ENCODE results near the gene TGIF2. TPM values are rescaled to one million over a fixed set of nuclear protein-coding genes. Genes with fewer than 3 reads are reported as not detected.
"Not testable (repeated sequence)": the region's sequence is repeated elsewhere in the genome, so short reads cannot be mapped to it uniquely, and the experiment has no call there.

TGIF2 gene
- total RNA-seq, 1 donor from 2014 or later: 16.8 TPM

DNA sequence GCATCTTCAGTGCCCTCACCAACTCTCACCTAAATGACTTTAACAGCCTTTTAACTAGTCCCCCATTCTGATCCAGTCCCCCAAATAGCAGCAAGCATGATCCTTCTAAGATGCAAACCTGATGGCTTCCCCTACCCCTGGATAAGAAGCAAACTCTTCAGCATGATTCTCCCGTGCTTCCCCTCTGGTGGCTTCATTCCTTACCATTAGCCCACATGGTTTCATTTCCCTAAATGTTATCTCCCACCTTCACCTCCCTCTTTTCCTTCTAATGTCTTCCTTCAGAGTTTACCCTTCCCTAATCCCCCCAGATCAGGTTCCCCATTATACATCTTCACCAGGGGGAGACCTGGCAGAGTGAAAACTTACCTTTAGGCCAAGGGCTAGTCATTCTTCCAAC, 28.1 kb downstream of the TGIF2 start:
- H3K4me1 ChIP-seq: peaks cover 9% of the 10 kb centered on the region
- H3K9me3 ChIP-seq: no peaks in the 10 kb centered on the region
- TF ChIP-seq, protein P1, sequence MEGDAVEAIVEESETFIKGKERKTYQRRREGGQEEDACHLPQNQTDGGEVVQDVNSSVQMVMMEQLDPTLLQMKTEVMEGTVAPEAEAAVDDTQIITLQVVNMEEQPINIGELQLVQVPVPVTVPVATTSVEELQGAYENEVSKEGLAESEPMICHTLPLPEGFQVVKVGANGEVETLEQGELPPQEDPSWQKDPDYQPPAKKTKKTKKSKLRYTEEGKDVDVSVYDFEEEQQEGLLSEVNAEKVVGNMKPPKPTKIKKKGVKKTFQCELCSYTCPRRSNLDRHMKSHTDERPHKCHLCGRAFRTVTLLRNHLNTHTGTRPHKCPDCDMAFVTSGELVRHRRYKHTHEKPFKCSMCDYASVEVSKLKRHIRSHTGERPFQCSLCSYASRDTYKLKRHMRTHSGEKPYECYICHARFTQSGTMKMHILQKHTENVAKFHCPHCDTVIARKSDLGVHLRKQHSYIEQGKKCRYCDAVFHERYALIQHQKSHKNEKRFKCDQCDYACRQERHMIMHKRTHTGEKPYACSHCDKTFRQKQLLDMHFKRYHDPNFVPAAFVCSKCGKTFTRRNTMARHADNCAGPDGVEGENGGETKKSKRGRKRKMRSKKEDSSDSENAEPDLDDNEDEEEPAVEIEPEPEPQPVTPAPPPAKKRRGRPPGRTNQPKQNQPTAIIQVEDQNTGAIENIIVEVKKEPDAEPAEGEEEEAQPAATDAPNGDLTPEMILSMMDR (IDR thresholded peaks at IDR 0.05): no peak
- H3K36me3 ChIP-seq: no peaks in the 10 kb centered on the region
- no peaks in the 10 kb centered on the region for H3K27me3 ChIP-seq
- intact Hi-C loops (cut with DNase I): no loop called here
- ATAC-seq (no peak), DNase-seq (no peak)
- no peak overlapping the region for H3K4me3 ChIP-seq
- no peak overlapping the region for H3K27ac ChIP-seq

DNA sequence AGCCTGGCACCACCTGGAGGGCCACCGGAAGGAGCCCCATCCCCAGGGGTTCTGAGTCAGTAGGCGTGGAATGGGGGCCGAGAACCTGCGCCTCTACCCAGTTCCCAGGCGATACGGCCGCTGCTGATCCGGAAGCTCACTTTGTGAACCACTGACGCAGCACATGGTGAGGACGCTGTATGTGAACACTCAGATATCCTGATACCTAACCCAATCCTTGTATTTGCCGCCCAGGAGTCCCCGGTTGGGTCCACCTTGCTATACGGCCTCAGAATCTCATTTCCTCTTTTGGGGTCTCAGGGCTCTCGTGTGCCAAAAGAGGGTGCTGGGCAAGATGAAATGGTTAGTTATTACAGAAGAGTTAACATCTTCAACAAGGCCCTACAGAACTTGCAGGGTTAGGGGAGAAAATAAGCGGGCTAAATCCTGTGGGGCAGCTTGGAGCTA, 31.6 kb downstream of the TGIF2 start:
- ATAC-seq: peak; percentile 1
- peak; percentile 70 for DNase-seq
- H3K9me3 ChIP-seq: no peaks in the 10 kb centered on the region
- H3K27me3 ChIP-seq: no peaks in the 10 kb centered on the region
- H3K27ac ChIP-seq: peak overlapping the region; percentile 86
- intact Hi-C loops (cut with DNase I): no loop called here
- H3K4me1 ChIP-seq: peaks cover 23% of the 10 kb centered on the region
- peaks cover 22% of the 10 kb centered on the region for H3K36me3 ChIP-seq
- TF ChIP-seq, protein P1 (IDR thresholded peaks at IDR 0.05): no peak
- peak overlapping the region; percentile 91 for H3K4me3 ChIP-seq

DNA sequence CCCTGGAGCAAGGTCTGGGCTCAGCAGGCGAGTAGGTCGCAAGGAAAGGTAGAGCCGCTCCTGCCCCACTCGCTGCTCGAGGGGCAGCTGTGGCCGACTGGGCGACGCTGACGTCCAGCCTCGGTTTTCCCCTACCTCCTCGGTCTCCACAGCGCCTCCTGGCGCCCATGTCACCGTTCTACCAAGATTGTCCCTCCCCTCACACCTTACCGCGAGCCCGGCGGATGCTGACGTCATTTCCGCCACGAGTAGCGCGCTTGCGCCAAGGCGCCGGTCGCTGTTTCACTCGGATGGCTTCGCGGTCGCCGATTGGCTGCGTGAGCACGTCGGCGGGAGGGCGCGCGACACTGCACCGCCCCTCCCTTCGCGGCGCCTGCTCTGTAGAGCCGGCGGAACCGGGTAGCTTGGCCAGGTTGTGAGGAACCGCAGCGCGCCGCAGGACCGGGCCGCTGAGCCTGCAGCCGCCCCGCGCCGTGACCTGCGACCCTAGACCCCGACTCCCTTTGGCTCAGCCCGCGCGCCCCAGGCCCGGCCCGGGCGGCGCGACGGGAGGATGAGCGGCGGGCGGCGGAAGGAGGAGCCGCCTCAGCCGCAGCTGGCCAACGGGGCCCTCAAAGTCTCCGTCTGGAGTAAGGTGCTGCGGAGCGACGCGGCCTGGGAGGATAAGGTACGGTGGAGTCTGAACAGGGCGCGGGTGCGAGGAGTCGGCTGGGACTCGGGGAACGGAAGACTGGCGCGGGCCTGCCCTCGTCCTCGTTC, 32.2 kb downstream of the TGIF2 start, which contains the start of gene RAB5IF:
RAB5IF (plus strand) TSS at position 381 of the 759 bp plus-strand sequence; CDS start at position 554, 173 bp downstream.
- Histone ChIP-seq H3K4me3 (peak within 1 kb of the TSS; percentile 91), H3K27ac (peak within 1 kb of the TSS; percentile 89), H3K27me3 (no peaks in the 10 kb centered on the region), H3K4me1 (peaks cover 23% of the 10 kb centered on the region), H3K36me3 (peaks cover 28% of the 10 kb centered on the region), H3K9me3 (no peaks in the 10 kb centered on the region)
- TF ChIP-seq, protein P1 (IDR thresholded peaks at IDR 0.05): peak; percentile 93
- intact Hi-C loops (cut with DNase I): no loop called here
- ATAC-seq (peak; percentile 97), DNase-seq (peak; percentile 100)

GRCh38 chr20:36606158-36607066, 33.0 kb downstream of the TGIF2 start:
- Histone ChIP-seq H3K9me3 (no peaks in the 10 kb centered on the region), H3K4me1 (peaks cover 23% of the 10 kb centered on the region), H3K27me3 (no peaks in the 10 kb centered on the region), H3K36me3 (peaks cover 37% of the 10 kb centered on the region), H3K4me3 (peak overlapping the region; percentile 91), H3K27ac (peak overlapping the region; percentile 89)
- ATAC-seq: peak; percentile 17
- TF ChIP-seq, protein P1 (IDR thresholded peaks at IDR 0.05): no peak
- peak; percentile 71 for DNase-seq
- intact Hi-C loops (cut with DNase I): no loop called here

GRCh38 chr20:36607586-36608387, 34.4 kb downstream of the TGIF2 start:
- peak overlapping the region; percentile 89 for H3K27ac ChIP-seq
- H3K9me3 ChIP-seq: no peaks in the 10 kb centered on the region
- ATAC-seq (no peak), DNase-seq (no peak)
- no peaks in the 10 kb centered on the region for H3K27me3 ChIP-seq
- peak overlapping the region; percentile 91 for H3K4me3 ChIP-seq
- H3K4me1 ChIP-seq: peaks cover 23% of the 10 kb centered on the region
- TF ChIP-seq, protein P1 (IDR thresholded peaks at IDR 0.05): no peak
- peaks cover 50% of the 10 kb centered on the region for H3K36me3 ChIP-seq
- intact Hi-C loops (cut with DNase I): no loop called here

GRCh38 chr20:36608388-36608728, 35.0 kb downstream of the TGIF2 start:
- intact Hi-C loops (cut with DNase I); DNase-seq; H3K27ac ChIP-seq; H3K4me3 ChIP-seq; H3K9me3 ChIP-seq; H3K27me3 ChIP-seq; ATAC-seq: not testable (repeated sequence)
- Histone ChIP-seq H3K4me1 (peaks cover 23% of the 10 kb centered on the region), H3K36me3 (peaks cover 56% of the 10 kb centered on the region)

Data from upper lobe of right lung (tissue), 1 donor.